Articular chondrocyte of knee joint (primary cell): ENCODE data around the gene UPF3B. TPM values are rescaled to one million over a fixed set of nuclear protein-coding genes. Genes with fewer than 3 reads are reported as not detected.

Experiments
- small RNA-seq: library from RNA; depleted of rRNA; stranded (forward); fragments of <200 nt; gene quantifications from one replicate; pipeline ENCODE3, GENCODE V24; 2012
- total RNA-seq: library from RNA; depleted of rRNA; stranded (reverse); fragments of >200 nt; gene quantifications from 2 replicates; pipeline ENCODE4 v1.2.3, GENCODE V29; 2012

Gene UPF3B
- 1.8 TPM in 2 replicates for total RNA-seq

GRCh38 chrX:119852382-119853353, at the start of gene UPF3B:
Gene UPF3B, minus strand, starts transcription at chrX:119852963. Its CDS starts 35 bp downstream, at chrX:119852928.

GRCh38 chrX:119895843-119896326, 43.1 kb upstream of the UPF3B start, which contains the start of gene AKAP14:
Gene AKAP14, plus strand, starts transcription at chrX:119895893. Its CDS starts 7,331 bp downstream, at chrX:119903224.

GRCh38 chrX:119871599-119872395, 19.0 kb upstream of the UPF3B start, which contains the start of the genes NDUFA1 and RNF113A:
Gene NDUFA1, plus strand, starts transcription at chrX:119871832. Its CDS starts 80 bp downstream, at chrX:119871912.
Gene RNF113A, minus strand, starts transcription at chrX:119871733. Its CDS starts 120 bp downstream, at chrX:119871613.

GRCh38 chrX:119791437-119792231, 61.1 kb downstream of the UPF3B start, which contains the start of gene RPL39:
Gene RPL39, minus strand, starts transcription at chrX:119791630. Its CDS starts 54 bp downstream, at chrX:119791576.

Small RNAs within 50 kb of the gene (small RNA-seq; reads per million reads assigned to genes)
- gene SNORA69: not detected

Other genes starting within 250 kb of the UPF3B start
- 5.9 and 6.1 TPM in 2 replicates for gene NKRF, start 246.5 kb downstream of the UPF3B start, total RNA-seq
- gene SEPTIN6, start 159.8 kb downstream of the UPF3B start, total RNA-seq: 25.2 and 26.6 TPM in 2 replicates
- gene SOWAHD, start 94.4 kb downstream of the UPF3B start, total RNA-seq: 0.13 and 0.32 TPM in 2 replicates
- gene RPL39, start 61.3 kb downstream of the UPF3B start, total RNA-seq: 1,978 and 2,317 TPM in 2 replicates
- 12.0 and 12.5 TPM in 2 replicates for gene RNF113A, start 18.8 kb upstream of the UPF3B start, total RNA-seq
- gene NDUFA1, start 18.9 kb upstream of the UPF3B start, total RNA-seq: 55.8 and 56.6 TPM in 2 replicates
- gene AKAP14, start 42.9 kb upstream of the UPF3B start, total RNA-seq: not detected in 2 replicates
- 5.2 and 5.4 TPM in 2 replicates for gene NKAP, start 90.8 kb upstream of the UPF3B start, total RNA-seq
- gene RHOXF2B, start 224.7 kb upstream of the UPF3B start, total RNA-seq: not detected in 2 replicates